Stimulated activated naive CD4-positive, alpha-beta T cell (primary cell): ENCODE data around the gene MFAP2.
"Not testable (repeated sequence)": the region's sequence is repeated elsewhere in the genome, so short reads cannot be mapped to it uniquely, and the experiment has no call there.

ENCODE experiments used
- DNase-seq, 6 experiments: peaks; one replicate each; lab custom pipeline; 2025; lab: John Stamatoyannopoulos, UW

The MFAP2 gene

DNA sequence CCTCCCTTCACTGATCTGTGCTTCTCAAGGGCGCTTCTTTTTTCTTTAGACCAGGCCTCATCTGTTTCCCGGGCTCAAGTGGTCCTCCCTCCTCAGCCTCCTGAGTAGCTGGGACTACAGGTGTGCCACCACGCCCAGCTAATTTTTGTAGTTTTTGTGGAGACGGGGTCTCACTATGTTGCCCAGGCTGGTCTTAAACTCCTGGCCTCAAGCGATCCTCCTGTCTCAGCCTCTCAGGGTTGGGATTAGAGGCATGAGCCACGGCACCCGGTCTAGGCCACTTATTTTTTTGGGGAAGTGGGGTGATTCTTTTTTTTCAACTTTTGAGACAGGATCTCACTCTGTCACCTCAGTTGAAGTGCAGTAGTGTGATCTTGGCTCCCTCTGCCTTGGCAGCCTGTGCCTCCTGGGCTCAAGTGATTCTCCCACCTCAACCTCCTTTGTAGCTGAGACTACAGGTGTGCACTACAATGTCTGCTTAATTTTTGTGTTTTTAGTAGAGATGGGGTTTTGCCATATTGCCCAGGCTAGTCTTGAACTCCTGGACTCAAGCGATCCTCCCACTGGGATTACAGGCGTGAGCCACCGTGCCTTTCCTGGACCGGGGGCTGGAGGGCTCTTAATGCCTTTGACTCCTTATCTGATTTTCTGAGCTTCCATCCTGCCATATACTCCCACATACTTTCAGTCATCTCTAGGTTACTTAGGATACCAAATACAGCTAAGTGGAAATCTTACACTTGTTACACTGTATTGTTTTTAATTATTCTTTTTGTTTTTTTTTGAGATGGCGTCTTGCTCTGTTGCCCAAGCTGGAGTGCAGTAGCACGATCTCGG is 18.9 kb downstream of the MFAP2 start:
- DNase-seq: no peak

DNA sequence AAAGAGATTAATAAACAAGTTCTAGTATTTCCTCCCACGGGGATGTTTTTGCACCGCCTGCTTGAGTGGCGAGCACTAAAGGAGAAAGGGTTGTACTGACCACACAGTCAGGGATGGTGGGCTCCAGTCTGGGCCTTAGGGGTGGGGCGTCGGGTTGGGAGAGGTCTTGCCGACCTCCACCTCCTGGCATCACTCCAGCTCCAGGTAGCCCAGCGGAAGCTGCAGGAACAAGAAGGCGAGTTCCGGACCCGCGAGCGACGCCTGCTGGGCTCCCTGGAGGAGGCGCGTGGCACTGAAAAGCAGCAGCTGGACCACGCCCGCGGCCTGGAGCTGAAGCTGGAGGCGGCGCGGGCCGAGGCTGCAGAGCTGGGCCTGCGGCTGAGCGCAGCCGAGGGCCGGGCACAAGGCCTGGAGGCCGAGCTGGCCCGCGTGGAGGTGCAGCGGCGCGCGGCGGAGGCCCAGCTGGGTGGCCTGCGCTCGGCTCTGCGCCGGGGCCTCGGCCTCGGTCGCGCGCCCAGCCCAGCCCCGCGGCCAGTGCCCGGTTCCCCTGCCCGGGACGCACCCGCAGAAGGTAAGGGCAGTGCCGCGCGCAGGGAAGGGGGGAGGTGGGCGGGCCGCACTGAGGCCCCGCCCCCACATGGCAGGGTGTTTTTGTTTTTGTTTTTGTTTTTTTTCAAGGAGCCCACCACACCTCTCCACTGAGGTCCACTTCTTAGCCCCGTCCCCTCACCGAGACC is 19.7 kb downstream of the MFAP2 start:
- DNase-seq: peak; percentile 35 to 69 (median 65)

GRCh38 chr1:16958475-16958874 is 21.9 kb downstream of the MFAP2 start:
- DNase-seq: no peak

DNA sequence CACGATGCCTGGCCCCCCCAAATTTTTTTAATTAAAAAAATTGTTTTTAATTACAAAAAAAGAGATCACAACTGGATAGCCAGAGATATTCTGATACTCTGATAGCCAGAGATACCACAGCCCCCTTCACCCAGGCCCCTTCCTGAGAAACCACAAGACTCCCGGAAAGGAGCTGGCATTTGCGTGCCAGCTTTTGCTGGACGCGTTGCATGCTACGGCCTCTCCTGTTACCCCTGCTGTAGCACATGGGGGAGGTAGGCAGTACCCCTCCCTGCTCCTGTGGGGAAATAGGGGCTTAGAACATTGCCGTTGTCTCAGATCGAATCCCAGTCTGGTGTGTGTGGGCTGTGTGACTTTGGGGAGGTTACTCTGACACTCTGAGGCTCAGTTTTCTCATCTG is 22.7 kb downstream of the MFAP2 start:
- no peak for DNase-seq

- DNase-seq: no peak
Observed at GRCh38 chr1:16956775-16957174, 23.6 kb downstream of the MFAP2 start.

DNA sequence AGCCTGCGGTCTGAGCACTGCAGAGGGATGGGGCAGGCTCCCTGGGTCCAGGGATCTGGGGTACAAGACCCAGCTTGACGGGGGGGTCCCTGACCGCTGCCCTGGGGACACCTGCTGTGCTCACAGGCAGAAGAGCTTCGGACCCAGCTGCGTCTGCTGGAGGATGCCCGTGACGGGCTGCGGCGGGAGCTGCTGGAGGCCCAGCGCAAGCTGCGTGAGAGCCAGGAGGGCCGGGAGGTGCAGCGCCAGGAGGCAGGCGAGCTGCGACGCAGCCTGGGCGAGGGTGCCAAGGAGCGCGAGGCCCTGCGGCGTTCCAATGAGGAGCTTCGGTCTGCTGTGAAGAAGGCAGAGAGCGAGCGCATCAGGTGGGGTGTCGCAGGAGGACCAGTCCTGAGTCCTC is 25.2 kb downstream of the MFAP2 start:
- DNase-seq: no peak

- DNase-seq: no peak
Observed at GRCh38 chr1:16954579-16954978, 25.8 kb downstream of the MFAP2 start.

DNA sequence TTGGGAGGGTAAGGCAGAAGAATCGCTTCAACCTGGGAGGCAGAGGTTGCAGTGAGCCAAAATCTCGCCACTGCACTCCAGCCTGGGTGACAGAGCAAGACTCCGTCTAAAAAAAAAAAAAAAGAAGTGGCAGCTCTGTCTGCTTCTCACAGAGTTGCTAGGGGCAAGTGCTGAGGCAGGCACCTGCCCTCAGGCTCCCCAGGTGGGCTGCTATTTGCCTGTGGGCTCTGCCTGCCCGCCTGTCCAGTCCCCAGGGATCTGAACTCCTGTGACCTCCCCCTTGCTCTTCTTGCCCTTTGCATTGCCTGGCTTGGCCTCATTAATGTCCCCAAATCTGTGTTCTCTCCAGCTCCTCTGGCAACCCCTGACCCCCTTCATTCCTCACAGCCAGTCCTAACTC is 28.0 kb downstream of the MFAP2 start:
- DNase-seq: not testable (repeated sequence)

GRCh38 chr1:16949026-16949425 is 31.4 kb downstream of the MFAP2 start:
- DNase-seq: not testable (repeated sequence)

GRCh38 chr1:16948282-16948891 is 32.0 kb downstream of the MFAP2 start:
- not testable (repeated sequence) for DNase-seq

- no peak for DNase-seq
Observed at GRCh38 chr1:16946646-16947045, 33.8 kb downstream of the MFAP2 start.

DNA sequence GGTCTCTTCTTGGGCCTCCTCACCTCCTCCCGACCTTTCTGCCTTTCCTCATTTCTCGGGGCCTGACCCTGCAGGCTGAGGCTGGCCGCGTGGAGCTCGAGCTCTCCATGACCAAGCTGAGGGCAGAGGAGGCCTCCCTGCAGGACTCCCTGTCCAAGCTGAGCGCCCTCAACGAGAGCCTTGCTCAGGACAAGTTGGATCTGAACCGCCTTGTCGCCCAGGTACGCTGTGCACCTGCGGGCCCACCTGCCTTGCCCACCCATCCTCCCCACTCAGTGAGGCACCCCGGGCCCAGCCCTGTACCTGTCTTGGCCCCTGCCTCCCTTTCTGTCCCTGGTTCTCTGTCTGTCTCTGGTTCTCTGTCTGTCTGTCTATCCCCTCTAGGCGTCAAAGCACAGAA is 34.2 kb downstream of the MFAP2 start:
- not testable (repeated sequence) for DNase-seq

GRCh38 chr1:16945512-16945911 is 34.9 kb downstream of the MFAP2 start:
- DNase-seq: not testable (repeated sequence)

- DNase-seq: no peak
Observed at GRCh38 chr1:16944038-16944437, 36.4 kb downstream of the MFAP2 start.

DNA sequence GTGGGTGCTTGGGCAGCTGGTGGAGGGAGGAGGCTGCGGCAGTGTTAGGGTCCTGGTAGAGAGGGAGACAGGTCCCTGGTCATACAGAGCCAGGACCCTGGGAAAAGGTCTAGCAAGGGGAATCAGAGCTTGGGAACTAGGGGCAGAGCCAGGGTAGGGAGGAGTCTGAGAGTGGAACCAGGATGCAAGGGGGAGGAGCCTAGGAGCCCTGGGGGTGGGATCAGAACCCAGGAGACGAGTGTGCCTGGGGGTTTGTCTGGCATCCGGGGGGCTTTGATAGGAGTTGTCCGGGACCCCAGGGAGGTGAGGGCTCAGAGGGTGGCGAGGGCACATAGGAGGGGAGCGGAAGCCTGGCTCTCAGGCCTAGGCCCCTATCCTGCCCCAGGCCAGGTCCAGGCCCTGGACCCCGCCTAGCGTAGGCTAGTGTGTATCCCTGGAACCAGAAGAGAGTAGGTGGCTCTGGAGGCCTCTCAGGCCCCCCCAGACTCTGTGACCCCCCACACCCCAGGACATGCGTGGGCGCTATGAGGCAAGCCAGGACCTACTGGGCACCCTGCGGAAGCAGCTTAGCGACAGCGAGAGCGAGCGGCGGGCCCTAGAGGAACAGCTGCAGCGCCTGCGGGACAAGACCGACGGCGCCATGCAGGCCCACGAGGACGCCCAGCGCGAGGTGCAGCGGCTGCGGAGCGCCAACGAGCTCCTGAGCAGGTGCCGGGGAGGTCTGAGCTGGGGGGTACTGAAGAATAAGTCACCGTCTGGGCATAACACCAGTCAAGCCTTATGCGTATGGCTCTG is 40.8 kb downstream of the MFAP2 start:
- not testable (repeated sequence) for DNase-seq

DNA sequence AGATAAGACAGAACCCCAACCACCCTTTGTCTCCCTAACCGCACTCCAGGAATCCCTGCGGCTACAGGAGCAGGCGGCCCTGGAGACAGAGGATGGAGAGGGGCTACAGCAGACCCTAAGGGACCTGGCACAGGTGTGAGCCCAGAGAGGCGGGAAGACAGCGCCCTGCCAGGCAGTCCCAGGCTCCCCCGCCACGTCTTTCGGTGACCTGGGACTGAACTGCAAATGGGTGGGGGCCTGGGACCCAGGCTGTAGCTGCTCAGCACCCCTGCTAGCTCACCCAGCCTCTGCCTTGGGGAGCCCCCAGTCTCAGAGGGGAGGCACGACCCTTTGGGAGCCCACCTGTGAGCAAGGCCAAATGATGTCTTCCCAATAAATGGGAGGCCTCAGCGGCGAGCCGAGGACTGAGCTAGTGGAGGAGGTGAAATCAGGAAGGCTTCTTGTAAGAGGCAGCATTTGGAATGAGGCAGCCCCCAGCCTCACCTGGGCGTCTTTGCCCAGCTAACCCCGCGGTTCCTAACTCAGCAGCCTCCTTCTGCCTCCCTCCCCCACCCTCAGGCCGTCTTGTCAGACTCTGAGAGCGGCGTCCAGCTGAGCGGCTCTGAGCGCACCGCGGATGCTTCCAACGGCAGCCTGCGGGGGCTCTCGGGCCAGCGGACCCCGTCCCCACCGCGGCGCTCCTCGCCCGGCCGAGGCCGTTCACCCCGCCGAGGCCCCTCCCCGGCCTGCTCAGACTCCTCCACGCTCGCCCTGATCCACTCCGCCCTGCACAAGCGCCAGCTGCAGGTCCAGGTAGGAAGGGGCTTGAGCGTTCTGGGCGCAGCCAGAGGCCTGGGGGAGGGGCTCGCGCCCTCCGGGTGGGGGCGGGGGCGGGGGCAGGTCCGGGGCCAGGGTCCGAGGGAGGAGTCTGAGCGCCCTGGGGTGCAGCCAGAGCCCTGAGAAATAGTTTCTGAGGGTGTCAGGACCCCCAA is 41.8 kb downstream of the MFAP2 start:
- no peak for DNase-seq

DNA sequence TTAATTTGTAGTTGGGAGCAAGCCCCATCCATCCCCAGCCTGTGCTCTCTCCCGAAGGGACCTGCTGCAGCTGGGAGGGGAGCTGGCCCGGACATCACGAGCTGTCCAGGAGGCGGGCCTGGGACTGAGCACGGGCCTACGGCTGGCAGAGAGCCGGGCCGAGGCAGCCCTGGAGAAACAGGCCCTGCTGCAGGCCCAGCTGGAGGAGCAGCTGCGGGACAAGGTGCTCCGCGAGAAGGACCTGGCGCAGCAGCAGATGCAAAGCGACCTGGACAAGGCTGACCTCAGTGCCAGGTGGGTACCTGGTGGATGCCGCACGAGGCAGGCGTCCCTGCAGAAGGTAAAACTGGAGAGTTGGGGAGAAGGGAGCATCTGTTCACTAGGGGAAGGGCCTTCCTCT is 43.8 kb downstream of the MFAP2 start:
- DNase-seq: not testable (repeated sequence)

GRCh38 chr1:16933945-16934344 is 46.5 kb downstream of the MFAP2 start:
- DNase-seq: not testable (repeated sequence)

DNA sequence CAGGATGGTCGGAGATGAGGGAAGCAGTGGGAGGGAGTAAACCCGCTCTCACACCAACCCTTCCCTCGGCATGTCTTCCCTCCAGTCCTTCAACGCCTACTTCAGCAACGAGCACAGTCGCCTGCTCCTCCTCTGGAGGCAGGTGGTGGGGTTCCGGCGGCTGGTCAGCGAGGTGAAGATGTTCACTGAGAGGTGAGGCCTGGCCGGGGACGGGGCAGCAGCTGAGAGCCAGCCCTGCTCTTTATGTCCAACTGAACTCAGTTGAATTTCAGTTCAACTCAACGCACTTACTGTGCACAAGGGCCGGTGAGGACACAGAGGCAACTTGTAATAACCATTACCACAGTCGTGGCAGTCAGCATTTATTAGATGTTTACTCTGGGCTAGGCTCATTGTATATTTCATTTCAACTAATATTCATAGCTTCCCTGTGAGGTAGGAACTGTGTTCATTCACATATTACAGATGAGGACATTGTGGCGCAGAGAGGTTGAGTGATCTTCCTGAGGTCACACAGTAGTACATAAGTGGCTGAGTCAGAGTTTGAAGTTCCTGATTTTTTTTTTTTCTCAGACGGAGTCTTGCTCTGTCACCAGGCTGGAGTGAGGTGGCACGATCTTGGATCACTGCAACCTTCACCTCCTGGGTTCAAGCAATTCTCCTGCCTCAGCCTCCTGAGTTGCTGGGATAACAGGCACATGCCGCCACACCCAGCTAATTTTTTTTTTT is 49.0 kb downstream of the MFAP2 start:
- DNase-seq: not testable (repeated sequence)
